Retinal pigment epithelial cell (primary cell): ENCODE results near the gene MCF2L.

Source experiments
- DNase-seq: peaks from one replicate; pipeline ENCODE4 v3.0.0-alpha.2; 2010; ENCODE audit warnings: low read depth
- H3K4me3 ChIP-seq: 2 replicates; pipeline ENCODE4 v1.5.1; 2011; ENCODE audit warnings: mild to moderate bottlenecking, low read length, control low read depth, moderate library complexity
- TF ChIP-seq, protein P1 (sequence below): conservative IDR thresholded peaks from 2 replicates; pipeline ENCODE4 v1.5.1; 2011; ENCODE audit warnings: low read depth, low read length, control low read depth, inconsistent platforms

MCF2L gene

DNA sequence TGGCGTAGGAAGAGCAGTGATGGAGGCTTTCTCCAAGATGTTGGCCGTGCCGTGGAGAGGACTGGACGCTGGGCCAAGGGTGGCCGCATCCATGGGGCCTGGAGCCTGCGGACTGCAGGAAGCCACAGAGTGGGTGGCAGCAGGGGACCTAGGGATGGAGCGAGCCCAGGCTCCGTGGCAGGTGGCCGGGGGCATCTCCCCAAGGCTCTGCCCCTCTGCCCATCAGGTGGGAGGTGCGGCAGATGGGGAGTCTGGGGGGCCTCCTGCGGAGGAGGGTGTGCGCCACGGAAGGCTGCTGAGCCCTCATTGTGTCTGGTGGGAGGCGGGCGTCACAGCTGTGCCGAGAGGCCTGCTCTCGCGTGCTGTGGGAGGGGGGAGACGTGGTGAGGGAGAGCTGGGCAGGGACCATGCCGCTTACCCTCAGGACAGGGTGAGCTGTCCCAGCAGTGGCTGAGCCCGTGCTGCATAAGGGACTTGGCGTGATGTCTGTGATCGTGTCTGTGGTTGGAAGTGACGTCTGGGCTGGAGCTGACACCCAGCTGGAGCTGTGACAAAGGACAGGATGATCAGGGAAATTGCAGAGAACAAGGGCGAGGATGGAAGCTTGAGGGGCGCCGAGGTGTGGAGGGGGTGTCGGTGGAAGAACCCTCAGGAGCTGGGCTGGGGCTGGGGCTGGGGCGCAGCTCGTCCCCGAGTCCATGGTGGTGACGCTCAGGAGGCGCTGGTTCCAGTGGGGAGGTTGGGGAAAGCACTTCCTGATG, 13.4 kb downstream of the MCF2L start:
- DNase-seq, result no peak
- TF ChIP-seq, protein P1, sequence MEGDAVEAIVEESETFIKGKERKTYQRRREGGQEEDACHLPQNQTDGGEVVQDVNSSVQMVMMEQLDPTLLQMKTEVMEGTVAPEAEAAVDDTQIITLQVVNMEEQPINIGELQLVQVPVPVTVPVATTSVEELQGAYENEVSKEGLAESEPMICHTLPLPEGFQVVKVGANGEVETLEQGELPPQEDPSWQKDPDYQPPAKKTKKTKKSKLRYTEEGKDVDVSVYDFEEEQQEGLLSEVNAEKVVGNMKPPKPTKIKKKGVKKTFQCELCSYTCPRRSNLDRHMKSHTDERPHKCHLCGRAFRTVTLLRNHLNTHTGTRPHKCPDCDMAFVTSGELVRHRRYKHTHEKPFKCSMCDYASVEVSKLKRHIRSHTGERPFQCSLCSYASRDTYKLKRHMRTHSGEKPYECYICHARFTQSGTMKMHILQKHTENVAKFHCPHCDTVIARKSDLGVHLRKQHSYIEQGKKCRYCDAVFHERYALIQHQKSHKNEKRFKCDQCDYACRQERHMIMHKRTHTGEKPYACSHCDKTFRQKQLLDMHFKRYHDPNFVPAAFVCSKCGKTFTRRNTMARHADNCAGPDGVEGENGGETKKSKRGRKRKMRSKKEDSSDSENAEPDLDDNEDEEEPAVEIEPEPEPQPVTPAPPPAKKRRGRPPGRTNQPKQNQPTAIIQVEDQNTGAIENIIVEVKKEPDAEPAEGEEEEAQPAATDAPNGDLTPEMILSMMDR, result no peak
- H3K4me3 ChIP-seq, result no peak overlapping the region

DNA sequence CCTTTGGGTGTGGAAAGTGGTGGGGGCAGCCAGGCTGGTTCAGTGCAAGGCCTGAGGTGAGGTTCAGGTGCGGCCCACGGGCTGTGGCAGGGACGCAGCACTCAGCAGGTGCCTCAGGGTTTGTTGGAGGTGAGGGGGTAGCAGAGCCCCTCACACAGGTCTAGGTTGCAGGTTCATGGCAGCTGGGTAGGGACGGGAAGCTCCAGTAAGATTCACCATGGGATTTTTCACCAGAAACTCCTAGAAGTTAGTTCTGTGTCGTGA, 14.0 kb downstream of the MCF2L start:
- TF ChIP-seq, protein P1, result no peak
- H3K4me3 ChIP-seq, result no peak overlapping the region
- DNase-seq, result no peak

DNA sequence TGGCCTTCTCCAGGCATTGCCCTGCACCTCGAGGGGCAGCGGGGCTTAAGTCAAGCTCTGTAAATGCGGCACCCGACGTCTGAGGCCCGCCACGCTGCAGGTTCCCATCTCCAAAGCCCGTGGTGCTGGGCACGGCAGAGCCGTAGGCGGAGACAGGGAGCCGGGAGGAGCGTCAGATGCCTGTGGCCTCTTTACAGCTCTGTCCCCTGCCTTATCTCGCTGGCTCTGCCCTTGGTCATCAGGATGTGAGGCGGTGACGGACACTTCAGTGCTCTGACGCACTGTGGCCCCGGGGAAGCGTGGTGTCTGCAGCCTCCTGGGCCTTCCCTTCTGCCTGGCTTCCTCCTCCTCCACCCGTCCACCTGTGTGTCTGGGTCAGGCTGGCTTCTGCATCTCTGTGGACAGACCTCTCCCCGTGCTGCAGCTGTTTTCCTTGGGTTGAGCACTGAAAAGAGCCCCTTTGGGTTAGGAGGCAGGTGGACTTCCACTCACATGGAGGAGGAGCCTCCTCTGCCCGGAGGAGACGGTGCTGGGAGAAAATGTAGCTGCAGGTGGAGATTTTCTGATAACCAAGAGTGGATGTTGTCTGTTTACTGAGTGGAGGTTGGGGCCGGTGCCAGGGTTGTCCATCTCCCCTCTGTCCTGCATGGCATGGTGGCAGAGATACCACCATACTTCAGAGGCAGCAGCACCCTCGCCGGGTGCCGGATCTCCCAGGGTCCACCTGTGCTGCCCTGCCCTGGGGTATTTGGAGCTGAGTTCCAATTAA, 14.6 kb downstream of the MCF2L start:
- no peak overlapping the region for H3K4me3 ChIP-seq
- TF ChIP-seq, protein P1, result no peak
- no peak for DNase-seq

DNA sequence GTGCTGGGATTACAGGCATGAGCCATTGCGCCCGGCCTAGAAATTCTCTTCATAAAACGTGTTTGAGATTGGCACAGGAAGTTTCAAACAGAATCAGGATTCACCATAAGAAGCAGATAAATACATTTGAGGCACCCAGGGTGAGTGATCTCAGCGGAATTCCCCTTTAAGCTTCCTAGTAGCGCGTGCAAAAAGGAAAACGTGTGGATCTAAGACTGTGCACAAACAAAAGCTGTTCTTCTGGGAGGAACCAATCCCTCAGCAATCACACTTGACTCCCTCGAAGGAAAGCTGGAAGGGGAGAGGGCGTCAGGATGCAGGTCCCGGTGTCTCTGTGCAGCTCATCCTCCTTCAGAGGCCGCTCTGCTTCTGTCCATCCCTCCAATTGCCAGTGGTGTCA, 15.5 kb downstream of the MCF2L start:
- no peak for DNase-seq
- H3K4me3 ChIP-seq, result no peak overlapping the region
- TF ChIP-seq, protein P1, result no peak

DNA sequence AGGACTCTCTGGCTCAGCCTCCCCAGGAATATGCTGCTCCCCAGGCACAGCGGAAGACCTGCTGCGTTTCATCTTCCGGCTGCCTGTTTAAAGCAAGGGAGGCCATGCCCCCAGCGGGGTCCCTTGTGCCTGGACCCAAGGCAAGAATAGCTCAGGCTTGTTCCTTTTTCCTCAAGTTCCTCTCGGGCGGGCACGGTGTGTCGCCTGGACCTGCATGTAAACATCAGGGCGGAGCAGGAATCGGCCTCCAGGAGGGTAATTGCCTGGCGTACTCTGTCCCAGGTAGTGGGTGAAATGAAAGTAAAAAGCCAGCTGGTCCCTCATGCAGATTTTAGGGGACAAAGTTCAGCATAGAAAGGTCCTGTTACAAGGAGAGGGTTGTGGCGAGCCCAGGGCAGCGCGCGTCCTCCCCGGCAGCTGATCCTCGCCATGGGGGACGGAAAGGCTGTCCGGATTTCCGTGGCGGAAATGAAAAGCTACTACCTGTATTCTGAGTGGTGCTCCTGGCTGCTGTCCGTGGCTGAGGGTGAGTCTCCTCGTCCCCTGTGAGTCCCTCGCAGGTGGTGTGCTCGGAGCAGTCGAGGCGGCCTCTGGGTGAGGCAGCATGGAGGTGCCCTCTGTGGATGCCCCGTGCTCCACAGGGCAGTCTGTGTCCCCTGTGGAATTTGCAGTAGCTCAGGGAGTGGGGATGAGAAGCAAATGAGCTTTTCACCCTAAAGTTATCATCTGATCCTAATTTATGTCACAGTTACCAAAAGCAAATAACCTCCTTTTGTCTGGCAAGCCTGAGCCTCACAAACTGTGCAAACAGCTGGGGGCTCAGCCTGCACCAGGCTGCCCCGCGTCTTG, 16.2 kb downstream of the MCF2L start:
- TF ChIP-seq, protein P1, result no peak
- no peak for DNase-seq
- H3K4me3 ChIP-seq, result no peak overlapping the region

DNA sequence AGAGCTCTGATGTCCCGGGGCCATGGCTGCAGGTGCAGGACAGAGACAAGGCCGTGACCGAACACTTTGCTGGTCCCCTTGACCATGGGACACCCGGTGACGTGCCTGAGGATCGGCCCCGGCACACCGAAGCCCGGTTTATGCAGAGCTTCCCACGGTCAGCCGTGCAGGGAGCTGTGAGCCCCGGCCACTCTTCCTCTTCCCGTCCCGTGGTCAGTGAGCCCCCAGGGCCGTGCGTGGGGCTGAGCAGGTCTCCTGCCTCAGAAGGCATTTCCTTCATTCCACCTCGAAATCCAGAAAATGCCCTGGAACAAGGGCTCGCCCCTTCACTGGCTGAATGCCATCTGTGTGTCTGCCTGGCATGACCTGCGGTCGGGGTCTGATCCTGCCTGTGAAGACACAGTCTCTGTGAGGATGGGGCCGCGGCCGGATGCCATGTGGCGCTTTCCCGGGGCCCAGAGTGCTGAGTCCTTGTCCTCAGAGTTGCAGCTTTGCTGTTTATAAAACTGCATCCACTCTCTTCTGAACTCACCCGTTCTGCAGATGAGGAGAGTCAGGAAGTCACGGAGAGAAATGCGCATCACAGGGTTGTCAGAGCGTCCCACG, 16.9 kb downstream of the MCF2L start:
- H3K4me3 ChIP-seq, result no peak overlapping the region
- TF ChIP-seq, protein P1, result no peak
- DNase-seq, result no peak
